GM12892 (cell line): ENCODE data around the gene CNTNAP2.

ENCODE experiments used
- DNase-seq: peaks from one replicate; pipeline ENCODE4 v3.0.0; 2011; ENCODE audit not compliant: insufficient read length
- FAIRE-seq: peaks from 2 replicates; lab custom pipeline; 2011; peaks lifted over from hg19 to GRCh38; lab: Jason Lieb, UNC
- POLR2A ChIP-seq: IDR thresholded peaks from 2 replicates; pipeline ENCODE4 v1.6.1; 2011; ENCODE audit warnings: low read depth, low read length, control low read depth
- POLR2AphosphoS5 ChIP-seq: IDR thresholded peaks from 2 replicates; pipeline ENCODE4 v1.6.1; 2011; ENCODE audit warnings: low read depth, low read length, control low read depth
- TAF1 ChIP-seq: IDR thresholded peaks from 2 replicates; pipeline ENCODE4 v1.6.1; 2011; ENCODE audit warnings: low read depth, mild to moderate bottlenecking, control low read depth, low read length, borderline replicate concordance

The CNTNAP2 gene

DNA sequence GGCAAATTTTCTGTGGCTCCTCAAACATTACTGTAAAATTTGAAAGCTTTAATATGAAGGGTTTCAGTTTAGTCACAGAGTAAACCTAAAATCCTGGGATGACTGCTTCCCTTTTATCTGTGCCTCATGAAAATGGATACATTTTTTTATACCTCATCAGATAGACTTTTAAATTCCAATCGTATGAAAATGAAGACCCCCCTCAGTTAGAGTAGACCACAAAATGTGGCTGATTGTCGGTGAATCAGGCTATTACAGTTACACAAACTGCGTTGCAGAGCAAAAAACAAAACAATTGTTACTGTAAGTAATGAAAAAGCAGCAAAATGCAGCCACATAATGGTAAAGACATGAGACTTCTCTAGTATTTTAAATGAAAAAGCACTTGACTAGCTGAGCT, 296.2 kb downstream of the CNTNAP2 start:
- FAIRE-seq, result no peak

GRCh38 chr7:146414373-146414772, 297.8 kb downstream of the CNTNAP2 start:
- DNase-seq (no peak), FAIRE-seq (no peak)
- TF ChIP-seq POLR2A, result no peak
- no peak for TF ChIP-seq TAF1
- TF ChIP-seq POLR2AphosphoS5, result no peak

More for the DNA sequence above, 296.2 kb downstream of the CNTNAP2 start:
- no peak for TF ChIP-seq POLR2AphosphoS5
- no peak for DNase-seq

GRCh38 chr7:146414937-146415336, 298.3 kb downstream of the CNTNAP2 start:
- no peak for FAIRE-seq
- no peak for DNase-seq
- TF ChIP-seq POLR2A, result no peak
- TF ChIP-seq POLR2AphosphoS5, result no peak
- no peak for TF ChIP-seq TAF1

DNA sequence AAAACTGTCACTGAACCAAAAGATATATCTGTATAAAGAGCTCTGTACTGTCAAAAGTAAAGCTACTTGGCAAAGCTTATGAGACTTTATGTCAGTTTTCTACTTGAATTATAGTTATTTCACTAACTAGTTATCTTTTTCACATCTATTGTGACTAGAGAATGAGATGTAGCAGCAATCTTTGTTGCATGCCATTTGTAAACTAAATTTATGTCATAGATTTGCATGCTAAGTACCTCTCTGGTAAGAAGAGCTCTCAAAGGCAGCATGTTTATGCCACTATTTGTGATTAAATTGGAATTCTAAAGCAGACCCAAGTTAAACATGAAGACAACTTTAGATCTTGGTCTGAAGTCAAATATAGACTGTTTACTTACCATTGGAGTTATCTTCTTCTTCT, 300.6 kb downstream of the CNTNAP2 start:
- FAIRE-seq, result no peak
- no peak for TF ChIP-seq POLR2A
- no peak for DNase-seq

DNA sequence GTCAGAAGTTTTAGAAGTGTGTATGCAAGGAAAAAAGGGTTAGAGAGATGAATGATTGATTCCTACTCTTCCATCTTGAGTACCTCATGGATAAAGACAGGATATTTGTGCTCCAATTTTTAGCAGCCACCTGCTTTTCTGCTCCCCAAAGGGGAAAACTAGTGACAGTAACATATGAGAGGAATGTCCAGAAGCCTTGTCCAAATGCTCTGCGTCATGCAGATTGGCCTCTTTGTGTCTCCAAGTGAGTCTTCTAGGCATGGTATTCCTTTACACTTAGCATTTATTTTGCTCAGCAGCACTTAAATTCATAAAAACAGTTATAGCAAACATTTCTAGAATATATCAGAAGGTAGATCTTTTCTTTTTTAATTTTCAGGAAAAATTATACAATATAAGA, 306.8 kb downstream of the CNTNAP2 start:
- no peak for TF ChIP-seq POLR2A
- no peak for TF ChIP-seq POLR2AphosphoS5
- no peak for TF ChIP-seq TAF1
- no peak for DNase-seq

DNA sequence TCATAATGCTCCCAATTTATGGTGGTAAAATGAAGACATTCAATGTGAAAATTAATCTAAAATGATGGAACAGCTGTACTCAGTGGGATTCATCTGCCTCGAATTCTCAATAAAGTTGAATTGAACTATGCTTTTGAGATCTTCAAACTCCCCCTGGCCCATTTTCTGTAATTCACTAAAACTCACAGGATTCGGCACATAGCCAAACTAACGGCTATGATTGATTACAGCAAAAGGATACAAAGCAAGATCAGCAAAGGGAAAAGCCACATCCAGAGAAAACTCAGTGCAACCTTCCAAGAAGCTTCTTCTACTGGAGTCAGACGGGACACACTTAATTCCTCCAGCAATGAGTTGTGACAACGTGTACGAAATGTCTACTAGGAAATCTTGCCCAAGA, 307.5 kb downstream of the CNTNAP2 start:
- no peak for FAIRE-seq
- TF ChIP-seq TAF1 (no peak), POLR2A (no peak), POLR2AphosphoS5 (no peak)
- DNase-seq, result no peak

More for the DNA sequence above, 306.8 kb downstream of the CNTNAP2 start:
- no peak for FAIRE-seq

GRCh38 chr7:146433501-146433900, 316.9 kb downstream of the CNTNAP2 start:
- DNase-seq, result no peak
- TF ChIP-seq TAF1 (no peak), POLR2A (no peak), POLR2AphosphoS5 (no peak)
- no peak for FAIRE-seq

- TF ChIP-seq POLR2AphosphoS5 (no peak), POLR2A (no peak), TAF1 (no peak)
- no peak for FAIRE-seq
- DNase-seq, result no peak
Observed at GRCh38 chr7:146443102-146443501, 326.5 kb downstream of the CNTNAP2 start.

DNA sequence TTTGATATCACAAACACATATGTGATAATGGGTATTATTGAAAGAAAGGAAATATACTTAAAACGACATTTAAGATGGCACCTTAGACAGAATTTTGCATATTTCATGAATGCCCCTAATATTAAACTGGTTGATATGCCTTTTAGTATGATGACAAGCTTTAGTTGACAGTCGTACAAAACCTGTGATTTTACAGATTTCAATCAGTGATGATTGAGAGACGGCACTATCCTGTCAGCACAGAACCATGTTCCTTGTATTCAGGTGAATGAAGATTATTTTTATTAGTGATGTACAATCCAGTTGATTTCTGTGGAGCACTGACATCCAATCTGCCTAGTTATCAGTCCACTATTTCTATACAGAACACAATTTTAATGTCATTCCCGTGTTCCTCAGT, 333.0 kb downstream of the CNTNAP2 start:
- TF ChIP-seq POLR2A (no peak), TAF1 (no peak)
- no peak for FAIRE-seq
- DNase-seq, result no peak

DNA sequence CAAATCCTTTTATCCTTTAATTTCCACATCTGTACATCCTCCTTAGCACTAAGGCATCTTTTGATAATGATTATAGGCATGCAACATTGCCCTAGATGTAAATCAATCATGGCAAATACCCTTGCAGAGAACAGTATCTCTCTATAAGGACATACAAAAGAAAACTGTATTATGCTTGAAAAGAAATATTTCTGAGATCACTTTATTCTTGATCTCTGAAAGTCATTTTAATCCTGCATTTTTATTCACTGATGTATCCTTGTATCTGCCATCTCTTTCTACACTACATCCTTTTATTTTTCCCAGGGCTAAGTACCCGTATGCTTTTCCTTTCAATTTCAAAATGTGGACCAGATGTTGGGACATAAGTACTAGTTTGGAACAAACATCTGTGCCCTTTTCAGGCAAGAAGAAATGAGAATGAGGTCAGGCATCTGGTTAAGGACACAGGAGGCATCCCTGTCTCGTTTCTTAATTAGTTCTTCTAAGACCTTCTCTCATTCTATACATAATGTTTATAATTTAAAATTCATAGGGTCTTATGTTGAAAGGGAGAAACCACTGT, 338.6 kb downstream of the CNTNAP2 start:
- FAIRE-seq, result no peak
- DNase-seq, result no peak
- TF ChIP-seq POLR2A (no peak), POLR2AphosphoS5 (no peak), TAF1 (no peak)

GRCh38 chr7:146479040-146479439, 362.4 kb downstream of the CNTNAP2 start:
- TF ChIP-seq POLR2AphosphoS5, result no peak
- TF ChIP-seq TAF1, result no peak
- no peak for TF ChIP-seq POLR2A
- DNase-seq (no peak), FAIRE-seq (no peak)

GRCh38 chr7:146486519-146486918, 369.9 kb downstream of the CNTNAP2 start:
- DNase-seq (no peak), FAIRE-seq (no peak)
- TF ChIP-seq POLR2A (no peak), POLR2AphosphoS5 (no peak), TAF1 (no peak)

GRCh38 chr7:146492017-146492416, 375.4 kb downstream of the CNTNAP2 start:
- DNase-seq (no peak), FAIRE-seq (no peak)
- TF ChIP-seq POLR2AphosphoS5 (no peak), POLR2A (no peak), TAF1 (no peak)
